GM21737 (cell line): ENCODE data around the gene SPO11.

ENCODE experiments used
- ATAC-seq: cut with Tn5 transposase; IDR thresholded peaks from one replicate; pipeline ENCODE4 v1.9.1; 2021; ENCODE audit warnings: mild to moderate bottlenecking, moderate library complexity; ENCODE audit not compliant: unreplicated experiment

SPO11 gene

DNA sequence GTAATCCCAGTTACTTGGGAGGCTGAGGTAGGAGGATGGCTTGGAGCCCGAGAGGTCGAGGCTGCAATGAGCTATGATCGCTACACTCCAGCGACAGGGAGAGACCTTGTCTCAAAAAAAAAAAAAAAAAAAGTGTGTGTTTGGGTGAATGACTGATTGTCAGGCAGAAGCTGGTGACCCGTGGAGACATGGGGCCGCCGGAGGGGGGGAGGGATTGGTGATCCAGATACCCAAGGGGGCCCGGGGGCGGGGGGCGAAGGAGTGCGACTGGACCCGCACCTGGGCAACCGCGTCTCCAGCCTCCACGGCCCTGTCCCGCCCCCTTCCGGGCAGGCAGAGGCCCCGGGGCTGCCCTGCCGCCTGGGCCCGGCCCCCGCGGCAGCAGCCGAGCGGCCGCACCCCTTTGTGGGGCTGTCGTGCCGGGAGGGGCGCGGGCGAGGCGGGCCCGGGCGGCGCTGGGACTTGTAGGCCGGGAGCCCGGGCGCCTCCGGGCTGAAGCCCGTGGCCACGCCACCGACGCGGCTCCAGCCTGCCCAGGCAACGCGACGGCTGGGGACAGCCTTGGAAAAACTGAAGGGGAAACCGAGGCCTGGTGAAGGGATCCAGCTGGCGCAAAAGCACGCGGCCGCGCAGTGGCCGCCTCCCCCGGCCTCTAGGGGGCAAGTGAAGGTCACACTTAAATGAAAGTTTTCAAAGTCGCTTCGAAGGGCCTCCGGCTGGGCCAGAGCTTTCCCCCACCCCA is 59.5 kb downstream of the SPO11 start:
- ATAC-seq: peak; percentile 21

DNA sequence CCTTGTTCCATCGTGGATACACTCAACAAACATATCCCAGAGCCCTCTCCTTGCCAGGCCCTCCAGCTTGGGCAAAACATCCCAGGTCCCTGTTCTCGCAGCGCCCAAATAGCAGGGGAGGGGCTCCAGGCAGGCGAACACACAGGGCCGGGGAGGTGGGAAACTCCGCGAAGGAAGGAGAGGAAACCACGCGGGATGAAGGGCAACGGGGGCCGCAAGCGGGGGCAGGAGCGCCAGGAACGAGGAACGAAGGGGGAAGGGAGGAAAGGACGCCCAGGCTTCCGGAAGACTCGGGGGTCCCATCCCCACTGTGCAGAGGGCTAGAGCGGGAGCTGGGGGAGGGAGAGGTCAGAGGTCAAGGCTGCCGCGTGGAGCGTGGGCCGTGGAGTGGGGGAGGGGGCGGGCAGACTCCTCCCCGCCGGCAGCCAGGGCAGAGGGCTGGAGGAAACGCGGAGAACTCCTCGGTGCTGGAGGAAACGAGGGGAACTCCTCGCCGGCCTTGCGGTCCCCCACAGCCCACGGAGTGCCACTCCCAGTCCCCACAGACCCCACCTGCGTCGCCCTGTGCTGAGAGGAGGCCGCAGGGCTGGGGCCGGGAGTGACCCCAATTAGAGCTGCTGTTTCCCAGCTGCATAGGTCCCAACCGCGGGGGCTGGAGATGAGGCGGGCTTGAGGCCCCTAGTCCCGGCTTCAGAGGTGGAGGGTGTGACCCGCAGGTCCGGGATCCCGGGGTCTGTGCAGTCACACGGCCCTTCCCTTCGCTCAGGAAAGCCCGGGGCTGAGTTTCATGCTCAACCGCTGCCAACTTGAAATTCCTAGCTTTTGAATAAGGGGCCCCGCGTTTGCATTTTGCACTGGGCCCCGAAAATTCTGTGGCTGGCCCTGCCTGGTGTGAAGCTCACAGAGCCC is 60.3 kb downstream of the SPO11 start:
- ATAC-seq: no peak

DNA sequence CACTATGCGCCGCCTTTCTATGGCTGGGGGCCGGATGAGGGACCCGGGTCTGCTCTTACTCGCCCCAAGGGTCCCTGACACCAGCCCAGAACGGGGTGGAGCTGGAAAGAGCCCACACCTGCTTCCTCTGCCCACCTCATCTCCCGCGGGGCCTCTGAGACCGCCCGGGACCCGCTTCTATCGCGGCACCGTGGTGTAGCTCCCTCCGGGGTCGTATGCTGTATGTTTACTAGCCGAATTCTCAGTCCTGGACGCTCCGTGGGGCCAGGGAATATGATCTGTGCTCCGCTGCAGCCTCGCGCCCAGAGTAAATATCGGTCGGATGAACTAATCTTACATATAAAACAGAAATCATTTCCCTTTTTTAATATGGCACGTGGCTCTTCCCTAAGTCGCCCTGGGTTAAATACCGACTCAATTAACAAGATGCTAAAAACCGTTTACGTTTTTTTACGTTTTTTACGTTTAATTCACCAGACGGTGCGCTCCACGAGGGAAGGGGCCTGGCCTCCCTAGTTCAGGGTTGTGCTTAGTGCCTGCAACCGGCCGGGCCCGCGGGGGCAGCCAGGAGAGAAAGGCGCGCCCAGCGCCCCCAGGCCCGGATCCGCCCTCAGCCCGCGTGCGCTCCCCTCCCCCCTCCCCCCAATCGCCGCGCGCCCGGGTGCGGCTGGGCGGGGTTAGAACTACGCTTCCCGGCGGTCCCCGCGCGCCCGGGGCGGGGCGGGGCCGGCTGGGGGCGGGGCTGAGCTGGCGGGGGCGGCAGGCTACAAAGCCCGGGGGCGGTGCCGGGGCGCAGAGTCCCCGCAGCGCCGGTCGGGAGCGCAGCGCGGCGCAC is 61.2 kb downstream of the SPO11 start, which contains the start of gene RBM38:
RBM38 (plus strand) TSS at position 793 of the 835 bp plus-strand sequence. CDS start 186 bp downstream, outside the sequence.
- peak; percentile 44 for ATAC-seq

DNA sequence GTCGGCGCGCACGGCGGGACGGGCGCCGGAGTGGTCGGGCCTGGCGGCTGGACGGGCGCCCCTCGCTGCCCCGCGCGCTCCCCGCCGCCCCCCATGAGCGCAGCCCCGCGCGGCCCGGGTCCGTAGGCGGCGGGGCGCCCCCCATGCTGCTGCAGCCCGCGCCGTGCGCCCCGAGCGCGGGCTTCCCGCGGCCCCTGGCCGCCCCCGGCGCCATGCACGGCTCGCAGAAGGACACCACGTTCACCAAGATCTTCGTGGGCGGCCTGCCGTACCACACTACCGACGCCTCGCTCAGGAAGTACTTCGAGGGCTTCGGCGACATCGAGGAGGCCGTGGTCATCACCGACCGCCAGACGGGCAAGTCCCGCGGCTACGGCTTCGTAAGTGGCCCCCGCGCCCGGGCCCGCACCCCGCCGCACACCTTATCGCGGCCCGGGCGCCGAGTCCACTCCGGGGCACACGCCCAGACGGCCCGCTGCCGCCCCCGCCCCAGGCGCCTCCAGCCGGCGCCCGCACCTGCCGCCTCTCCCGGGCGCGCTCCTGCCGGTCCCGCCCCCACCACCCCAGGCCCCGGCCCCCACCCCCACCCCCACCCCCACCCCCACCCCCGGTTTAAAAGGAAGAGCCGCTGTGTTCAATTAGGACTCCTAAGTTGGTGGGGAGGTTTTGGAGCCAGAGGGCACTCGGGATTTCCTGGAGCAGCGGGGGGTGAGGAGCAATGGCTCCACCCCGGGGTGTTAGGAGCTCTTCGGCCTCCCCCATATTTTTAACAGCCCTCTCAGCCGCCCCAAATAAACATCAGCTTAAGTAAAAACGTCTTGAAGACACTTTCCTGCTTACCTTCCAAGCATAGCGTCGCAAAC is 62.1 kb downstream of the SPO11 start:
- ATAC-seq: peak; percentile 11

DNA sequence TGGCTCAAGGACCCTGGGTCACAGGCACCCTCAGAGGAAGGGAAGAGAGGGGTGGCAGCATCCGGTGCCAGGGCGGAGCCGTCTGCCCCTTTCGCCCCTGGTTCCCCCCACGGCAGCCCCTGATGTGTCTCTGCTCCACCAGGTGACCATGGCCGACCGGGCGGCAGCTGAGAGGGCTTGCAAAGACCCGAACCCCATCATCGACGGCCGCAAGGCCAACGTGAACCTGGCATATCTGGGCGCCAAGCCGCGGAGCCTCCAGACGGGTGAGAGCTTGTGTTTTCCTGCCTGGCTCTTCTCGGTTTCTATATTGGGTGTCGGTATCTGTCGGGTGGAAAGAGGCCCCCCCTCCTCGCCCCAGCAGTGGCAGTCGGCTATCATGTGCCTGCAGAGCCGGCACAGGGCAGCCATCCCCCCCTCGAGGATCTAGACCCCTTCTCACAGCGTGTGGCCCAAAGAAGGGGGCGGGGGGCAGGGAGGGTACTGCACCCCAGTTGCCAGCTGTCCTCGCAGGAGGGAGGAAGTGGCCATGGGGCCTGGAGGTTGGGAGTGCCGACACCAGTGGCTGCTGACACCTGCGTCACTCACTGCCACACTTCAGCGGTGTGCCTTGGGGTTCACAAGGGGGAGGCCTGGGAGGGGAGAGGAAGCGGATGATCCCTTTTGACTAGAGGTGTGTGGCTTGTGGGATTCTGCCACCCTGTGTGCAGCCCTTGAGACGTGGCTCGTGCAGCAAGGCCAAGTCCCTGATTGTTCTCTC is 63.1 kb downstream of the SPO11 start:
- no peak for ATAC-seq
